Coronary artery (tissue), 2 donors: ENCODE data around the gene RBP2.
"Not testable (repeated sequence)": the region's sequence is repeated elsewhere in the genome, so short reads cannot be mapped to it uniquely, and the experiment has no call there.

Experiments used
- DNase-seq: peaks from one replicate; pipeline ENCODE4 v3.0.0-alpha.2; 2017; ENCODE audit warnings: low spot score
- H3K27ac ChIP-seq, 2 donors: fragments of 200-600 bp; sonication (generic); one replicate each; pipeline ENCODE4 v1.5.1; 2016 to 2019
- H3K4me3 ChIP-seq: fragments of 200-600 bp; sonication (generic); 2 replicates; pipeline ENCODE4 v1.5.1; 2016; ENCODE audit warnings: mild to moderate bottlenecking, moderate library complexity
- TF ChIP-seq, protein P1 (sequence below): fragments of 200-600 bp; sonication (generic); IDR thresholded peaks from one replicate; pipeline ENCODE4 v1.5.1; 2019; ENCODE audit warnings: antibody characterized with exemption

RBP2 gene

DNA sequence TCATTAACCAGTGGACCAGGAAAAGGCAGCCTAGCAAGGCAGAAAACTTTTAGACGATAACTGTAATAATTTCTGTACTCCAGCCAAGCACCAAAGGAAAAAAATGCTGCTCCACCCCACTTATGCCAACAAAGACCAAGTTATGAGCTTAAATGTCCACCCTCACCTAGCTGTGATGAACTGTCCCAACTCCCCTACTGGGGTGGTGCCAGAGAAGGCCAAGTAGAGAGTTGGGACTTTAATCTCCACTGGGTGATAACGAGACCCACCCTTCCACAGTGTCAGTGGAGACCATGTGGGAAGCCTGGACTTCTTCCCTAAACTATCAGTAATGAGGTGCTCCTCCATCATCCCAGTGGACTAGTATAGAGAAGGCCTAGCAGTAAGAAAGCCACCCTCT is 53.1 kb downstream of the RBP2 start:
- no peak overlapping the region for H3K27ac ChIP-seq
- no peak for DNase-seq
- TF ChIP-seq, protein P1, sequence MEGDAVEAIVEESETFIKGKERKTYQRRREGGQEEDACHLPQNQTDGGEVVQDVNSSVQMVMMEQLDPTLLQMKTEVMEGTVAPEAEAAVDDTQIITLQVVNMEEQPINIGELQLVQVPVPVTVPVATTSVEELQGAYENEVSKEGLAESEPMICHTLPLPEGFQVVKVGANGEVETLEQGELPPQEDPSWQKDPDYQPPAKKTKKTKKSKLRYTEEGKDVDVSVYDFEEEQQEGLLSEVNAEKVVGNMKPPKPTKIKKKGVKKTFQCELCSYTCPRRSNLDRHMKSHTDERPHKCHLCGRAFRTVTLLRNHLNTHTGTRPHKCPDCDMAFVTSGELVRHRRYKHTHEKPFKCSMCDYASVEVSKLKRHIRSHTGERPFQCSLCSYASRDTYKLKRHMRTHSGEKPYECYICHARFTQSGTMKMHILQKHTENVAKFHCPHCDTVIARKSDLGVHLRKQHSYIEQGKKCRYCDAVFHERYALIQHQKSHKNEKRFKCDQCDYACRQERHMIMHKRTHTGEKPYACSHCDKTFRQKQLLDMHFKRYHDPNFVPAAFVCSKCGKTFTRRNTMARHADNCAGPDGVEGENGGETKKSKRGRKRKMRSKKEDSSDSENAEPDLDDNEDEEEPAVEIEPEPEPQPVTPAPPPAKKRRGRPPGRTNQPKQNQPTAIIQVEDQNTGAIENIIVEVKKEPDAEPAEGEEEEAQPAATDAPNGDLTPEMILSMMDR, result no peak
- no peak overlapping the region for H3K4me3 ChIP-seq

DNA sequence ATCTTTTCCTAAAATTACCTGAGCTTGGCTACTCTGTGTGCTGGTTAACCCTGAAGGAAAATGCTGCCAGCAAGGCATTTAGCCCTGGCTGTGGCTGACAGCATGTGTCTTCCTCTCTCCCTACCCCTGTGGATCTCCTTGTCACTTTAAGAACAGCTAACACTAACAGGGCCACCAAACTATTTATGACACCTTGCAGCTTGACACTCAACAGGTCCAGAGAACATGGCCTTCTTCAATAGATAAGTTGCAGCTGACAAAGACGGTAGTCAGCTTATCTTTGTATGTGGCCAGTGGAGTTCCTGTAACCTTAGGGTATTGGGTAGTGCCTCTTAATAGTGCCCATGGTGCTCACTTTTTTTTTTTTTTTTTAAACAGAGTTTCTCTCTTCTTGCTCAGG is 54.9 kb downstream of the RBP2 start:
- no peak overlapping the region for H3K4me3 ChIP-seq
- no peak for DNase-seq
- TF ChIP-seq, protein P1, result no peak
- H3K27ac ChIP-seq, result no peak overlapping the region

DNA sequence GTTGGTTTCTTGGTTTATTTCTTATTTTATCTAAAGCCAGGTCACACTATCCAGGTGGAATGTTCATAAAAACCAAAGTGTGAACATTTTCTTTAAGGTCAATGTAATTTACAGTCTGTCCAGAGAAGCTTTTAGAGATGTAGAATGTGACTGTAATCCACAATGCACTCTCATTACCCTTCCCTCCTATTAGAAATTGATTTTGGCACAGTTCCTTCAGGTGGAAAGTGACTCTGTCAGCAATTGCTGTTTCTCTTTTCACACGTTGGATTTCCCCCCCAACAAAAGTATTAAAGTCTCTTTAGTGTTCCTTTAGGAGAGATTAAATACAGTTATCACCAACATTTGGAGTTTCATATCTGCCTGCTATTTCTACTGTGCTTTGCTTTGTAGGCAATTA is 55.3 kb downstream of the RBP2 start:
- Histone ChIP-seq H3K4me3 (no peak overlapping the region), H3K27ac (no peak overlapping the region)
- TF ChIP-seq, protein P1, result no peak
- DNase-seq, result no peak

DNA sequence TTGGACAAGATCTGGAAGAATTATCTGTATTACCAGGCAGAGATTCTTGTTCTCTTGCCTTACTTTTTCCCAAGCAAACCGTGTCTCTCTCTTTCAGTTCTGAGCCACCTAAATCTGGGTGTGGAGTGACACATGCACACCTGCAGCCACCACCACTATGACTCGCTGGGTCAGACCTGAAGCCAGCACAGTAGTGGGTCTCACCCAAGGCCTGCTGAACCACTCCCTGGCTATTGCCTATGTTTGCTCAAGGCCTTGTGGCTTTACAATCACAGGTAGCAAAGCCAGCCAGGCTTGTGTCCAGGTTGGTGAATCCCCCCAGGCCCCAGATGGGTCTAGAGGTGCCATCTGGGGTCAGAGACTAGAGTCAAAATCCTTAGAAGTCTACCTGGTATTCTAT is 58.2 kb downstream of the RBP2 start:
- no peak for DNase-seq
- TF ChIP-seq, protein P1, result no peak
- no peak overlapping the region for H3K4me3 ChIP-seq
- H3K27ac ChIP-seq, result no peak overlapping the region

DNA sequence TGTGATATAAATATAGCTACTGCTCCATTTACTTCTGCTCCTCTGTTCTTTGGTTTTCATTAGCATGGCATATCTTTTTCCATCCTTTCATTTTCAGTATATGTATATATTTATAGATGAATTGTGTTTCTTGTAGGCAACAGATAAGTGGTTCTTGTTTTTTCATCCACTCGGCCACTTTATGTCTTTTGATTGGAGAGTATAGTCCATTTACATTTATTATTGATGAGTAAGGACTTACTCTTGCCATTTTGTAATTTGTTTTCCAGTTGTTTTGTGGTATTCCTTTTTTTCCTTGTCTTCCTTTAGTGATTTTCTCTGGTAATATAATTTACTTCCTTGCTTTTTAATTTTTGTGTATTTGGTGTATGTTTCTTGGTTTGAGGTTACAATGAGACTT is 60.0 kb downstream of the RBP2 start:
- H3K4me3 ChIP-seq, result no peak overlapping the region
- H3K27ac ChIP-seq, result no peak overlapping the region
- TF ChIP-seq, protein P1, result no peak
- DNase-seq, result no peak

DNA sequence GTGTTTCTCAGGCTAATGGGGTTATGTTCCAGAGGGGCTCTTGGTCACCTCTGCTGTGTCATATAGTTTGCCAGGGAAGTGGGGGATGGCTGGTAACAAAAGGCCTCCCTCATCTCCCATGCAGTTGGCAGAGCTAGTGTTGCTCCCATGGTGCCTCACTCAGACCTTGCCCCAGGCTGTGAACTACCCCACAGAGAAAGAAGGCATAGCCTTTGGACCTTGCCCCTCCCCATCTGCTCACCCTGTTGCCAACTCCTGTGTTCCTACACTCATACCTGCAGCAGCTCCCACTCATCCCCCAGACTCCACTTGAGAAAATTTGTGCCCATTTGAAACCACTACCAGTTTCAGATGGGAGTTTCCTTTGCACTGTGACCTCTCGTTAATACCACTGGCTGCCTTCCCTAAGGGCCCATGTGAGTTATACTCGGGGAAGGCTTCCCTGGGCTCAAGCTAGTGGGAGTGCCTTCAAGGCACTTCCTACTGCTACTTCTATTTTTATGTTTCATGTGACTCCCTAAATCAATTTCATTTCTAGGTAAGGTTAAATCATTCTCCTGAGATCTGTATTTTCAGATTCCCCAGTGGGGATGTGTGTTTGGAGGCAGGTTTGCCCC is 61.6 kb downstream of the RBP2 start:
- Histone ChIP-seq H3K4me3 (no peak overlapping the region), H3K27ac (no peak overlapping the region)
- TF ChIP-seq, protein P1, result no peak
- DNase-seq, result no peak

DNA sequence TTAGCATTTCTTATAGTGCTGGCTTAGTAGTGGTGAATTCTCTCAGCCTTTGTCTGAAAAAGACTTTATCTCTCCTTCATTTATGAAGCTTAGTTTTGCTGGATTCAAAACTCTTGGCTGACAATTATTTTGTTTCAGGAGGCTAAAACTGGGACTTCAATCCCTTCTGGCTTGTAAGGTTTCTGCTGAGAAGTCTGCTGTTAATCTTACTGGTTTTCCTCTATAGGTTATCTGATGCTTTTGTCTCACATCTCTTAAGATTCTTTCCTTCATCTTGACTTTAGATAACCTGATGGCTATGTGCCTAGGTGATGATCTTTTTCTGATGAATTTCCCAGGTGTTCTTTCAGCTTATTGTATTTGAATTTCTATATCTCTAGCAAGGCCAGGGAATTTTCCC is 63.4 kb downstream of the RBP2 start:
- H3K27ac ChIP-seq, H3K4me3 ChIP-seq, DNase-seq: not testable (repeated sequence)
